ENCODE measurements around the gene PTPN3. TPM values are rescaled to one million over a fixed set of nuclear protein-coding genes. Genes with fewer than 3 reads are reported as not detected.

Gene PTPN3
- total and polyA plus RNA-seq, 2 experiments from 2014 or later, result 1.4 to 2.6 TPM

GRCh38 chr9:109483744-109484429, 14.2 kb downstream of the PTPN3 start:
- TF ChIP-seq JUNB (IDR thresholded peaks at IDR 0.05; ENCODE audit: unreplicated experiment), result no peak
- TF ChIP-seq, protein P1, sequence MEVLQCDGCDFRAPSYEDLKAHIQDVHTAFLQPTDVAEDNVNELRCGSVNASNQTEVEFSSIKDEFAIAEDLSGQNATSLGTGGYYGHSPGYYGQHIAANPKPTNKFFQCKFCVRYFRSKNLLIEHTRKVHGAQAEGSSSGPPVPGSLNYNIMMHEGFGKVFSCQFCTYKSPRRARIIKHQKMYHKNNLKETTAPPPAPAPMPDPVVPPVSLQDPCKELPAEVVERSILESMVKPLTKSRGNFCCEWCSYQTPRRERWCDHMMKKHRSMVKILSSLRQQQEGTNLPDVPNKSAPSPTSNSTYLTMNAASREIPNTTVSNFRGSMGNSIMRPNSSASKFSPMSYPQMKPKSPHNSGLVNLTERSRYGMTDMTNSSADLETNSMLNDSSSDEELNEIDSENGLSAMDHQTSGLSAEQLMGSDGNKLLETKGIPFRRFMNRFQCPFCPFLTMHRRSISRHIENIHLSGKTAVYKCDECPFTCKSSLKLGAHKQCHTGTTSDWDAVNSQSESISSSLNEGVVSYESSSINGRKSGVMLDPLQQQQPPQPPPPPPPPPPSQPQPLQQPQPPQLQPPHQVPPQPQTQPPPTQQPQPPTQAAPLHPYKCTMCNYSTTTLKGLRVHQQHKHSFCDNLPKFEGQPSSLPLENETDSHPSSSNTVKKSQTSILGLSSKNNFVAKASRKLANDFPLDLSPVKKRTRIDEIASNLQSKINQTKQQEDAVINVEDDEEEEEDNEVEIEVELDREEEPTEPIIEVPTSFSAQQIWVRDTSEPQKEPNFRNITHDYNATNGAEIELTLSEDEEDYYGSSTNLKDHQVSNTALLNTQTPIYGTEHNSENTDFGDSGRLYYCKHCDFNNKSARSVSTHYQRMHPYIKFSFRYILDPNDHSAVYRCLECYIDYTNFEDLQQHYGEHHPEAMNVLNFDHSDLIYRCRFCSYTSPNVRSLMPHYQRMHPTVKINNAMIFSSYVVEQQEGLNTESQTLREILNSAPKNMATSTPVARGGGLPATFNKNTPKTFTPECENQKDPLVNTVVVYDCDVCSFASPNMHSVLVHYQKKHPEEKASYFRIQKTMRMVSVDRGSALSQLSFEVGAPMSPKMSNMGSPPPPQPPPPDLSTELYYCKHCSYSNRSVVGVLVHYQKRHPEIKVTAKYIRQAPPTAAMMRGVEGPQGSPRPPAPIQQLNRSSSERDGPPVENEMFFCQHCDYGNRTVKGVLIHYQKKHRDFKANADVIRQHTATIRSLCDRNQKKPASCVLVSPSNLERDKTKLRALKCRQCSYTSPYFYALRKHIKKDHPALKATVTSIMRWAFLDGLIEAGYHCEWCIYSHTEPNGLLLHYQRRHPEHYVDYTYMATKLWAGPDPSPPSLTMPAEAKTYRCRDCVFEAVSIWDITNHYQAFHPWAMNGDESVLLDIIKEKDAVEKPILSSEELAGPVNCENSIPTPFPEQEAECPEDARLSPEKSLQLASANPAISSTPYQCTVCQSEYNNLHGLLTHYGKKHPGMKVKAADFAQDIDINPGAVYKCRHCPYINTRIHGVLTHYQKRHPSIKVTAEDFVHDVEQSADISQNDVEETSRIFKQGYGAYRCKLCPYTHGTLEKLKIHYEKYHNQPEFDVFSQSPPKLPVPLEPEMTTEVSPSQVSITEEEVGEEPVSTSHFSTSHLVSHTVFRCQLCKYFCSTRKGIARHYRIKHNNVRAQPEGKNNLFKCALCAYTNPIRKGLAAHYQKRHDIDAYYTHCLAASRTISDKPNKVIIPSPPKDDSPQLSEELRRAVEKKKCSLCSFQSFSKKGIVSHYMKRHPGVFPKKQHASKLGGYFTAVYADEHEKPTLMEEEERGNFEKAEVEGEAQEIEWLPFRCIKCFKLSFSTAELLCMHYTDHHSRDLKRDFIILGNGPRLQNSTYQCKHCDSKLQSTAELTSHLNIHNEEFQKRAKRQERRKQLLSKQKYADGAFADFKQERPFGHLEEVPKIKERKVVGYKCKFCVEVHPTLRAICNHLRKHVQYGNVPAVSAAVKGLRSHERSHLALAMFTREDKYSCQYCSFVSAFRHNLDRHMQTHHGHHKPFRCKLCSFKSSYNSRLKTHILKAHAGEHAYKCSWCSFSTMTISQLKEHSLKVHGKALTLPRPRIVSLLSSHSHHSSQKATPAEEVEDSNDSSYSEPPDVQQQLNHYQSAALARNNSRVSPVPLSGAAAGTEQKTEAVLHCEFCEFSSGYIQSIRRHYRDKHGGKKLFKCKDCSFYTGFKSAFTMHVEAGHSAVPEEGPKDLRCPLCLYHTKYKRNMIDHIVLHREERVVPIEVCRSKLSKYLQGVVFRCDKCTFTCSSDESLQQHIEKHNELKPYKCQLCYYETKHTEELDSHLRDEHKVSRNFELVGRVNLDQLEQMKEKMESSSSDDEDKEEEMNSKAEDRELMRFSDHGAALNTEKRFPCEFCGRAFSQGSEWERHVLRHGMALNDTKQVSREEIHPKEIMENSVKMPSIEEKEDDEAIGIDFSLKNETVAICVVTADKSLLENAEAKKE (CRISPR knock-in tag; IDR thresholded peaks at IDR 0.05), result no peak
- no peak for TF ChIP-seq POLR2AphosphoS5 (IDR thresholded peaks at IDR 0.05; ENCODE audit: low read depth)
- no peak for TF ChIP-seq EZH2phosphoT487 (IDR thresholded peaks at IDR 0.05; ENCODE audit: unreplicated experiment)
- TF ChIP-seq, protein P2, sequence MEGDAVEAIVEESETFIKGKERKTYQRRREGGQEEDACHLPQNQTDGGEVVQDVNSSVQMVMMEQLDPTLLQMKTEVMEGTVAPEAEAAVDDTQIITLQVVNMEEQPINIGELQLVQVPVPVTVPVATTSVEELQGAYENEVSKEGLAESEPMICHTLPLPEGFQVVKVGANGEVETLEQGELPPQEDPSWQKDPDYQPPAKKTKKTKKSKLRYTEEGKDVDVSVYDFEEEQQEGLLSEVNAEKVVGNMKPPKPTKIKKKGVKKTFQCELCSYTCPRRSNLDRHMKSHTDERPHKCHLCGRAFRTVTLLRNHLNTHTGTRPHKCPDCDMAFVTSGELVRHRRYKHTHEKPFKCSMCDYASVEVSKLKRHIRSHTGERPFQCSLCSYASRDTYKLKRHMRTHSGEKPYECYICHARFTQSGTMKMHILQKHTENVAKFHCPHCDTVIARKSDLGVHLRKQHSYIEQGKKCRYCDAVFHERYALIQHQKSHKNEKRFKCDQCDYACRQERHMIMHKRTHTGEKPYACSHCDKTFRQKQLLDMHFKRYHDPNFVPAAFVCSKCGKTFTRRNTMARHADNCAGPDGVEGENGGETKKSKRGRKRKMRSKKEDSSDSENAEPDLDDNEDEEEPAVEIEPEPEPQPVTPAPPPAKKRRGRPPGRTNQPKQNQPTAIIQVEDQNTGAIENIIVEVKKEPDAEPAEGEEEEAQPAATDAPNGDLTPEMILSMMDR (conservative IDR thresholded peaks at IDR 0.05; ENCODE audit: low read depth in 2 of 2), result no peak
- TF ChIP-seq ZNF114 (CRISPR knock-in tag; IDR thresholded peaks at IDR 0.05), result no peak
- TF ChIP-seq CREB1 (CRISPR knock-in tag; IDR thresholded peaks at IDR 0.05; ENCODE audit: low read depth), result no peak
- TF ChIP-seq NANOG (IDR thresholded peaks at IDR 0.05; ENCODE audit: borderline replicate concordance), result no peak
- TF ChIP-seq, protein P3, sequence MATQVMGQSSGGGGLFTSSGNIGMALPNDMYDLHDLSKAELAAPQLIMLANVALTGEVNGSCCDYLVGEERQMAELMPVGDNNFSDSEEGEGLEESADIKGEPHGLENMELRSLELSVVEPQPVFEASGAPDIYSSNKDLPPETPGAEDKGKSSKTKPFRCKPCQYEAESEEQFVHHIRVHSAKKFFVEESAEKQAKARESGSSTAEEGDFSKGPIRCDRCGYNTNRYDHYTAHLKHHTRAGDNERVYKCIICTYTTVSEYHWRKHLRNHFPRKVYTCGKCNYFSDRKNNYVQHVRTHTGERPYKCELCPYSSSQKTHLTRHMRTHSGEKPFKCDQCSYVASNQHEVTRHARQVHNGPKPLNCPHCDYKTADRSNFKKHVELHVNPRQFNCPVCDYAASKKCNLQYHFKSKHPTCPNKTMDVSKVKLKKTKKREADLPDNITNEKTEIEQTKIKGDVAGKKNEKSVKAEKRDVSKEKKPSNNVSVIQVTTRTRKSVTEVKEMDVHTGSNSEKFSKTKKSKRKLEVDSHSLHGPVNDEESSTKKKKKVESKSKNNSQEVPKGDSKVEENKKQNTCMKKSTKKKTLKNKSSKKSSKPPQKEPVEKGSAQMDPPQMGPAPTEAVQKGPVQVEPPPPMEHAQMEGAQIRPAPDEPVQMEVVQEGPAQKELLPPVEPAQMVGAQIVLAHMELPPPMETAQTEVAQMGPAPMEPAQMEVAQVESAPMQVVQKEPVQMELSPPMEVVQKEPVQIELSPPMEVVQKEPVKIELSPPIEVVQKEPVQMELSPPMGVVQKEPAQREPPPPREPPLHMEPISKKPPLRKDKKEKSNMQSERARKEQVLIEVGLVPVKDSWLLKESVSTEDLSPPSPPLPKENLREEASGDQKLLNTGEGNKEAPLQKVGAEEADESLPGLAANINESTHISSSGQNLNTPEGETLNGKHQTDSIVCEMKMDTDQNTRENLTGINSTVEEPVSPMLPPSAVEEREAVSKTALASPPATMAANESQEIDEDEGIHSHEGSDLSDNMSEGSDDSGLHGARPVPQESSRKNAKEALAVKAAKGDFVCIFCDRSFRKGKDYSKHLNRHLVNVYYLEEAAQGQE (IDR thresholded peaks at IDR 0.05; ENCODE audit: unreplicated experiment), result no peak
- TF ChIP-seq STAT1 (IDR thresholded peaks at IDR 0.05; ENCODE audit: unreplicated experiment), result no peak
- no peak for TF ChIP-seq ZNF331 (CRISPR knock-in tag; IDR thresholded peaks at IDR 0.05; ENCODE audit: low read depth)
- TF ChIP-seq, protein P4, sequence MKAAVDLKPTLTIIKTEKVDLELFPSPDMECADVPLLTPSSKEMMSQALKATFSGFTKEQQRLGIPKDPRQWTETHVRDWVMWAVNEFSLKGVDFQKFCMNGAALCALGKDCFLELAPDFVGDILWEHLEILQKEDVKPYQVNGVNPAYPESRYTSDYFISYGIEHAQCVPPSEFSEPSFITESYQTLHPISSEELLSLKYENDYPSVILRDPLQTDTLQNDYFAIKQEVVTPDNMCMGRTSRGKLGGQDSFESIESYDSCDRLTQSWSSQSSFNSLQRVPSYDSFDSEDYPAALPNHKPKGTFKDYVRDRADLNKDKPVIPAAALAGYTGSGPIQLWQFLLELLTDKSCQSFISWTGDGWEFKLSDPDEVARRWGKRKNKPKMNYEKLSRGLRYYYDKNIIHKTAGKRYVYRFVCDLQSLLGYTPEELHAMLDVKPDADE (IDR thresholded peaks at IDR 0.05), result no peak
- TF ChIP-seq EZH2 (IDR thresholded peaks at IDR 0.05; ENCODE audit: low read depth, unreplicated experiment), result no peak
- H3K4me3 Mint-ChIP-seq, result no peak overlapping the region
- no peak overlapping the region for H3K27ac ChIP-seq (ENCODE audit: low read depth)

More at GRCh38 chr9:109483744-109484429, 14.2 kb downstream of the PTPN3 start:
- Histone ChIP-seq H3F3A (replicated peaks; ENCODE audit: low read depth) (no peaks in the 10 kb centered on the region), H3K36me3 (ENCODE audit: insufficient read depth) (no peaks in the 10 kb centered on the region), H3K4me1 (ENCODE audit: insufficient read depth) (no peaks in the 10 kb centered on the region), H3K27me3 (ENCODE audit: insufficient read depth) (no peaks in the 10 kb centered on the region), H3K9me2 (ENCODE audit: insufficient read depth) (peaks cover 8% of the 10 kb centered on the region; the same call in 1 of the 2 replicates), H3K4me2 (no peak overlapping the region), H2AFZ (no peak overlapping the region), H3K79me2 (replicated peaks; ENCODE audit: insufficient read depth) (no peaks in the 10 kb centered on the region), H3K4me3 (no peak overlapping the region), H4K20me1 (replicated peaks; ENCODE audit: insufficient read depth) (no peaks in the 10 kb centered on the region)
- DNase-seq (ENCODE audit: low spot score) (no peak), ATAC-seq (no peak)
- Mint-ChIP-seq H3K4me1 (peaks cover 5% of the 10 kb centered on the region), H3K36me3 (ENCODE audit: low read depth) (no peaks in the 10 kb centered on the region), H3K27ac (no peak overlapping the region), H3K27me3 (ENCODE audit: insufficient read depth, low read depth, poor library complexity) (peaks cover 2% of the 10 kb centered on the region), H3K9me3 (no peaks in the 10 kb centered on the region)
